SK-N-SH treated with all-trans-retinoic acid at 6 μM for 48 hours (cell line): Measurements from ENCODE around the gene SPTB.

Experiments
- ATAC-seq: fragments of 200-7000 bp; cut with Tn5 transposase; 3 replicates; pipeline ENCODE4 v1.9.1; 2020; ENCODE audit warnings: mild to moderate bottlenecking, moderate library complexity
- ARNTL ChIP-seq: fragments of 450-650 bp; formaldehyde crosslinking; IDR thresholded peaks from 2 replicates; pipeline ENCODE4 v1.5.0; 2020; ENCODE audit warnings: low read depth, mild to moderate bottlenecking, moderate library complexity, borderline replicate concordance
- BACH2 ChIP-seq: fragments of 250-450 bp; sonication (Bioruptor Pico); IDR thresholded peaks from 2 replicates; pipeline ENCODE4 v1.9.0; 2021; ENCODE audit warnings: mild to moderate bottlenecking, borderline replicate concordance
- CSDC2 ChIP-seq: fragments of 250-450 bp; sonication (Bioruptor Pico); IDR thresholded peaks from 2 replicates; pipeline ENCODE4 v1.5.0; 2020; ENCODE audit warnings: mild to moderate bottlenecking, moderate library complexity
- ESRRG ChIP-seq: fragments of 250-450 bp; sonication (Bioruptor Pico); IDR thresholded peaks from 2 replicates; pipeline ENCODE4 v1.6.1; 2021; ENCODE audit warnings: mild to moderate bottlenecking
- GLIS3 ChIP-seq: fragments of 250-450 bp; sonication (Bioruptor Pico); IDR thresholded peaks from 2 replicates; pipeline ENCODE4 v1.5.0; 2020; ENCODE audit warnings: mild to moderate bottlenecking, moderate library complexity
- ISL1 ChIP-seq: fragments of 250-450 bp; sonication (Bioruptor Pico); IDR thresholded peaks from 2 replicates; pipeline ENCODE4 v2.1.2; 2022; ENCODE audit warnings: mild to moderate bottlenecking, moderate library complexity
- OSR1 ChIP-seq: fragments of 250-450 bp; sonication (Bioruptor Pico); IDR thresholded peaks from 2 replicates; pipeline ENCODE4 v1.8.0; 2022; ENCODE audit warnings: moderate library complexity, mild to moderate bottlenecking, inconsistent platforms
- PPARA ChIP-seq: fragments of 250-450 bp; sonication (Bioruptor Pico); IDR thresholded peaks from 2 replicates; pipeline ENCODE4 v1.5.0; 2020; ENCODE audit warnings: mild to moderate bottlenecking, borderline replicate concordance
- RARB ChIP-seq: fragments of 250-450 bp; sonication (Bioruptor Pico); IDR thresholded peaks from 2 replicates; pipeline ENCODE4 v1.8.0; 2021; ENCODE audit warnings: mild to moderate bottlenecking, moderate library complexity
- SNAI2 ChIP-seq: fragments of 250-450 bp; sonication (Bioruptor Pico); IDR thresholded peaks from 2 replicates; pipeline ENCODE4 v1.5.0; 2020; ENCODE audit warnings: mild to moderate bottlenecking, moderate library complexity
- TCF4 ChIP-seq: fragments of 250-450 bp; sonication (Bioruptor Pico); IDR thresholded peaks from 2 replicates; pipeline ENCODE4 v1.8.0; 2021; ENCODE audit warnings: mild to moderate bottlenecking, moderate library complexity, borderline replicate concordance
- TOX ChIP-seq: fragments of 250-450 bp; sonication (Bioruptor Pico); IDR thresholded peaks from 2 replicates; pipeline ENCODE4 v1.8.0; 2021; ENCODE audit warnings: mild to moderate bottlenecking, moderate library complexity, borderline replicate concordance
- ZC3H10 ChIP-seq: fragments of 250-450 bp; sonication (Bioruptor Pico); IDR thresholded peaks from 2 replicates; pipeline ENCODE4 v1.5.1; 2021; ENCODE audit warnings: mild to moderate bottlenecking, moderate library complexity
- ZFP3 ChIP-seq: fragments of 250-450 bp; sonication (Bioruptor Pico); IDR thresholded peaks from 2 replicates; pipeline ENCODE4 v1.5.0; 2020; ENCODE audit warnings: mild to moderate bottlenecking, moderate library complexity
- ZFP30 ChIP-seq: fragments of 450-650 bp; formaldehyde crosslinking; IDR thresholded peaks from 2 replicates; pipeline ENCODE4 v1.5.0; 2022; ENCODE audit warnings: mild to moderate bottlenecking, moderate library complexity
- ZNF565 ChIP-seq: fragments of 450-650 bp; formaldehyde crosslinking; conservative IDR thresholded peaks from 2 replicates; pipeline ENCODE4 v1.5.0; 2020; ENCODE audit warnings: low read depth, mild to moderate bottlenecking, moderate library complexity
- ZNF70 ChIP-seq: fragments of 450-650 bp; formaldehyde crosslinking; IDR thresholded peaks from 2 replicates; pipeline ENCODE4 v1.5.0; 2020; ENCODE audit warnings: mild to moderate bottlenecking, moderate library complexity
- ZNF8 ChIP-seq: fragments of 450-650 bp; formaldehyde crosslinking; IDR thresholded peaks from 2 replicates; pipeline ENCODE4 v1.5.0; 2020; ENCODE audit warnings: mild to moderate bottlenecking, moderate library complexity
- TF ChIP-seq, protein P1 (sequence below): fragments of 250-450 bp; sonication (Bioruptor Pico); IDR thresholded peaks from 2 replicates; pipeline ENCODE4 v1.5.1; 2021; ENCODE audit warnings: mild to moderate bottlenecking, moderate library complexity
- TF ChIP-seq, protein P2 (sequence below): fragments of 250-450 bp; sonication (Bioruptor Pico); IDR thresholded peaks from 2 replicates; pipeline ENCODE4 v1.5.1; 2020; ENCODE audit warnings: low read depth, mild to moderate bottlenecking, moderate library complexity
- TF ChIP-seq, protein P3 (sequence below): fragments of 250-450 bp; sonication (Bioruptor Pico); IDR thresholded peaks from 2 replicates; pipeline ENCODE4 v1.8.0; 2021; ENCODE audit warnings: low read depth, mild to moderate bottlenecking, moderate library complexity, borderline replicate concordance
- TF ChIP-seq, protein P4 (sequence below): fragments of 250-450 bp; sonication (Bioruptor Pico); IDR thresholded peaks from 2 replicates; pipeline ENCODE4 v1.5.0; 2020; ENCODE audit warnings: mild to moderate bottlenecking, moderate library complexity

Gene SPTB

DNA sequence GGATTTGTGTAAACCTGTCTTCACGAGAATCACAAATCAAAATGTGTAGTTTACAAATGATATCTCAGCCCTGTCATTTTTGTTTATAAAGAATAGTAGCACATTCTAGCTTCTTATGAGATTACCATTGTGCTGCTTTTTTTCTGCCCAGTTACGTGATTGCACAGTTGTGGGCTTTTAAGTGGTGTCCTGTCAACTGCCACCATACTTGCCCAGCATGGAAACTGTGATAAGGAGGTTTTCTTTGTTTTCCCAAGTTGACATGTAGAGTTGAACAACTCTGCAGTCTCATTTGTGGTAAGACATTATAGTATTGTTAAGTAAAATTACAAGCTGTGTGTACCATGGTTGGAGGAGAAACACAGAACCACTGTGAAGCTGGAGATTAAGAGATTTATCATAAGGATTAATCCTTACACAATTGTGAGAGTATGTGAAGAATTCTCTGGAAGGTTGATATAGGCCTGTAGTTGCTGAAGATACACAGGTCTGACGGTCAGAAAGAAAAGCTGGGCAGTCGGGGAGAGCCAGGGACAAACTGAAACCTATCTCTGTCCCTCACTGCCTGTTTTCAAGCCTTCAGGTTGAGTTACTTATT is 46.8 kb upstream of the SPTB start:
- TF ChIP-seq ZFP30 (CRISPR knock-in tag) (no peak), ZC3H10 (CRISPR knock-in tag) (no peak), ZFP3 (CRISPR knock-in tag) (no peak)
- ATAC-seq, result no peak

DNA sequence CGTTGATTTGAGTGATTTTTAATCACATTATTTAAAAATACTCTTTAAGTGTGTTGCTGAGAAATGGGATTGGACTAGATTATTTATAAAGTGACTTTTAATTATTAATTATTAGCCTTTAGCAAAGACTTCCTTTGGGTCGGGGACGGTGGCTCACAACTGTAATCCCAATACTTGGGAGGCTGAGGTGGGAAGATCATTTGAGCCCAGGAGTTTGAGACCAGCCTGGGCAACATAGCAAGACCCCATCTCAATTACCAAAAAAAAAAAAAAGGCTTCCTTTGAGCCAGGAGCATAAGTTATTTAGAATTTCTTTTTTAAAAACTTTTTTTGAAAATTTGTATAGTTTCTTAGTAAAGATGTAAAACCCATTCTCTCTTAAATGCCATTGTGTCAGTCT is 43.3 kb upstream of the SPTB start:
- no peak for TF ChIP-seq ARNTL
- TF ChIP-seq BACH2 (CRISPR knock-in tag), result no peak
- TF ChIP-seq, protein P1, sequence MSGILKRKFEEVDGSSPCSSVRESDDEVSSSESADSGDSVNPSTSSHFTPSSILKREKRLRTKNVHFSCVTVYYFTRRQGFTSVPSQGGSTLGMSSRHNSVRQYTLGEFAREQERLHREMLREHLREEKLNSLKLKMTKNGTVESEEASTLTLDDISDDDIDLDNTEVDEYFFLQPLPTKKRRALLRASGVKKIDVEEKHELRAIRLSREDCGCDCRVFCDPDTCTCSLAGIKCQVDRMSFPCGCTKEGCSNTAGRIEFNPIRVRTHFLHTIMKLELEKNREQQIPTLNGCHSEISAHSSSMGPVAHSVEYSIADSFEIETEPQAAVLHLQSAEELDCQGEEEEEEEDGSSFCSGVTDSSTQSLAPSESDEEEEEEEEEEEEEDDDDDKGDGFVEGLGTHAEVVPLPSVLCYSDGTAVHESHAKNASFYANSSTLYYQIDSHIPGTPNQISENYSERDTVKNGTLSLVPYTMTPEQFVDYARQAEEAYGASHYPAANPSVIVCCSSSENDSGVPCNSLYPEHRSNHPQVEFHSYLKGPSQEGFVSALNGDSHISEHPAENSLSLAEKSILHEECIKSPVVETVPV (CRISPR knock-in tag), result no peak
- no peak for TF ChIP-seq ISL1 (CRISPR knock-in tag)
- no peak for TF ChIP-seq OSR1 (CRISPR knock-in tag)
- TF ChIP-seq, protein P2, sequence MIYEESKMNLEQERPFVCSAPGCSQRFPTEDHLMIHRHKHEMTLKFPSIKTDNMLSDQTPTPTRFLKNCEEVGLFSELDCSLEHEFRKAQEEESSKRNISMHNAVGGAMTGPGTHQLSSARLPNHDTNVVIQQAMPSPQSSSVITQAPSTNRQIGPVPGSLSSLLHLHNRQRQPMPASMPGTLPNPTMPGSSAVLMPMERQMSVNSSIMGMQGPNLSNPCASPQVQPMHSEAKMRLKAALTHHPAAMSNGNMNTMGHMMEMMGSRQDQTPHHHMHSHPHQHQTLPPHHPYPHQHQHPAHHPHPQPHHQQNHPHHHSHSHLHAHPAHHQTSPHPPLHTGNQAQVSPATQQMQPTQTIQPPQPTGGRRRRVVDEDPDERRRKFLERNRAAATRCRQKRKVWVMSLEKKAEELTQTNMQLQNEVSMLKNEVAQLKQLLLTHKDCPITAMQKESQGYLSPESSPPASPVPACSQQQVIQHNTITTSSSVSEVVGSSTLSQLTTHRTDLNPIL (CRISPR knock-in tag), result no peak
- TF ChIP-seq ZNF8 (CRISPR knock-in tag), result no peak
- no peak for TF ChIP-seq TOX (CRISPR knock-in tag)
- TF ChIP-seq, protein P3, sequence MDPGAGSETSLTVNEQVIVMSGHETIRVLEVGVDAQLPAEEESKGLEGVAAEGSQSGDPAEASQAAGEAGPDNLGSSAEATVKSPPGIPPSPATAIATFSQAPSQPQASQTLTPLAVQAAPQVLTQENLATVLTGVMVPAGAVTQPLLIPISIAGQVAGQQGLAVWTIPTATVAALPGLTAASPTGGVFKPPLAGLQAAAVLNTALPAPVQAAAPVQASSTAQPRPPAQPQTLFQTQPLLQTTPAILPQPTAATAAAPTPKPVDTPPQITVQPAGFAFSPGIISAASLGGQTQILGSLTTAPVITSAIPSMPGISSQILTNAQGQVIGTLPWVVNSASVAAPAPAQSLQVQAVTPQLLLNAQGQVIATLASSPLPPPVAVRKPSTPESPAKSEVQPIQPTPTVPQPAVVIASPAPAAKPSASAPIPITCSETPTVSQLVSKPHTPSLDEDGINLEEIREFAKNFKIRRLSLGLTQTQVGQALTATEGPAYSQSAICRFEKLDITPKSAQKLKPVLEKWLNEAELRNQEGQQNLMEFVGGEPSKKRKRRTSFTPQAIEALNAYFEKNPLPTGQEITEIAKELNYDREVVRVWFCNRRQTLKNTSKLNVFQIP (CRISPR knock-in tag), result no peak
- no peak for TF ChIP-seq SNAI2
- no peak for TF ChIP-seq GLIS3
- no peak for TF ChIP-seq ZC3H10 (CRISPR knock-in tag)
- no peak for TF ChIP-seq TCF4
- no peak for TF ChIP-seq CSDC2 (CRISPR knock-in tag)
- no peak for TF ChIP-seq ZNF565
- no peak for TF ChIP-seq ZNF70 (CRISPR knock-in tag)
- no peak for TF ChIP-seq PPARA (CRISPR knock-in tag)
- no peak for TF ChIP-seq ESRRG (CRISPR knock-in tag)
- TF ChIP-seq, protein P4, sequence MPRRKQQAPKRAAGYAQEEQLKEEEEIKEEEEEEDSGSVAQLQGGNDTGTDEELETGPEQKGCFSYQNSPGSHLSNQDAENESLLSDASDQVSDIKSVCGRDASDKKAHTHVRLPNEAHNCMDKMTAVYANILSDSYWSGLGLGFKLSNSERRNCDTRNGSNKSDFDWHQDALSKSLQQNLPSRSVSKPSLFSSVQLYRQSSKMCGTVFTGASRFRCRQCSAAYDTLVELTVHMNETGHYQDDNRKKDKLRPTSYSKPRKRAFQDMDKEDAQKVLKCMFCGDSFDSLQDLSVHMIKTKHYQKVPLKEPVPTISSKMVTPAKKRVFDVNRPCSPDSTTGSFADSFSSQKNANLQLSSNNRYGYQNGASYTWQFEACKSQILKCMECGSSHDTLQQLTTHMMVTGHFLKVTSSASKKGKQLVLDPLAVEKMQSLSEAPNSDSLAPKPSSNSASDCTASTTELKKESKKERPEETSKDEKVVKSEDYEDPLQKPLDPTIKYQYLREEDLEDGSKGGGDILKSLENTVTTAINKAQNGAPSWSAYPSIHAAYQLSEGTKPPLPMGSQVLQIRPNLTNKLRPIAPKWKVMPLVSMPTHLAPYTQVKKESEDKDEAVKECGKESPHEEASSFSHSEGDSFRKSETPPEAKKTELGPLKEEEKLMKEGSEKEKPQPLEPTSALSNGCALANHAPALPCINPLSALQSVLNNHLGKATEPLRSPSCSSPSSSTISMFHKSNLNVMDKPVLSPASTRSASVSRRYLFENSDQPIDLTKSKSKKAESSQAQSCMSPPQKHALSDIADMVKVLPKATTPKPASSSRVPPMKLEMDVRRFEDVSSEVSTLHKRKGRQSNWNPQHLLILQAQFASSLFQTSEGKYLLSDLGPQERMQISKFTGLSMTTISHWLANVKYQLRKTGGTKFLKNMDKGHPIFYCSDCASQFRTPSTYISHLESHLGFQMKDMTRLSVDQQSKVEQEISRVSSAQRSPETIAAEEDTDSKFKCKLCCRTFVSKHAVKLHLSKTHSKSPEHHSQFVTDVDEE (CRISPR knock-in tag), result no peak

DNA sequence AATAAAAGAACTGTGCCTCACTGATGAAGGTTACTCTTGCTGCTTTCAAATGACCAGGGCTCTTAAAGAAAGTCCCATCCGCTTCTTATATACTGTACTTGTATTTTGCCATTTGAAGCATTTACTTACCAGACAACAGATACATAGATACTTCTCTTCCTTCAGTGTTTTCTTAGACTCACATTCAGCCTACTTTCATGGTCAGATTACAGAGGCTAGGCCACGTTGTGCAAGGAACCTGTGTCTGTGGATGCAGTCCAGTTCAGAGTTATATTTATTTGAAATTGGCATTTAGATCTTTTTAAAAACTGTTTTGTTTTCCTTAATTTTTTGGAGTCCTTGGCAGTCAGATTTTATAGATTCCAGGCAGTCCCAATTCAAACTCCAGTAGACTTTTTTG is 40.8 kb upstream of the SPTB start:
- TF ChIP-seq, protein P4 (CRISPR knock-in tag), result no peak
- no peak for TF ChIP-seq ZFP3 (CRISPR knock-in tag)
- no peak for TF ChIP-seq ISL1 (CRISPR knock-in tag)
- no peak for TF ChIP-seq ESRRG (CRISPR knock-in tag)
- TF ChIP-seq GLIS3, result no peak
- no peak for TF ChIP-seq RARB (CRISPR knock-in tag)
- no peak for TF ChIP-seq PPARA (CRISPR knock-in tag)
- no peak for ATAC-seq

More for the DNA sequence above, 43.3 kb upstream of the SPTB start:
- ATAC-seq, result no peak
